GM18870 (cell line): ENCODE data around the gene CNPPD1.

Source experiments
- ATAC-seq: cut with Tn5 transposase; IDR thresholded peaks from one replicate; pipeline ENCODE4 v1.9.1; 2021; ENCODE audit warnings: moderate library complexity; ENCODE audit not compliant: unreplicated experiment

The CNPPD1 gene

GRCh38 chr2:219181531-219181930 lies 4.8 kb upstream of the CNPPD1 start:
- no peak for ATAC-seq

DNA sequence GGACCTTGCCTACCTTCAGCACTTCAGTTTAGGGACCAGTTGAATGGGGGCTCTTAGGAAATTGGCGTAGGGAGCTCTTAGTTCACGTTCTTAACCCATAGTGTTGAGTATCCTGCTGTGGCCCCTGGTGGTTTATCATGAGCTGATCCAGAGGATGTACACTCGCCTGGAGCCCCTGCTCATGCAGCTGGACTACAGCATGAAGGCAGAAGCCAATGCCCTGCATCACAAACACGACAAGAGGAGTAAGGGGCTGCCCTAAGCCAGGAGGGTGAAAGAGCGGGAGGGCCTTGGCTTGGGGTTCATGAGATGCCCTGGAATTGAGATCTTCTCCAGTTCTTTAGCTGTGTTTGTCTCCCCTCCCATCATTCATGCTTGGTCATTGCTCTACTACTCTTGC lies 4.2 kb upstream of the CNPPD1 start:
- ATAC-seq, result no peak

- ATAC-seq, result no peak
Measured at GRCh38 chr2:219179601-219180465, 3.1 kb upstream of the CNPPD1 start.

GRCh38 chr2:219178377-219179175 lies 1.9 kb upstream of the CNPPD1 start:
- no peak for ATAC-seq

GRCh38 chr2:219177552-219178376 lies 1.0 kb upstream of the CNPPD1 start, which contains the start of gene RETREG2:
Gene RETREG2 (plus strand): TSS chr2:219178275. CDS start chr2:219178353, 78 bp downstream.
- peak; percentile 43 for ATAC-seq

GRCh38 chr2:219175928-219176817 lies 552 bp downstream of the CNPPD1 start:
- ATAC-seq, result peak; percentile 22

DNA sequence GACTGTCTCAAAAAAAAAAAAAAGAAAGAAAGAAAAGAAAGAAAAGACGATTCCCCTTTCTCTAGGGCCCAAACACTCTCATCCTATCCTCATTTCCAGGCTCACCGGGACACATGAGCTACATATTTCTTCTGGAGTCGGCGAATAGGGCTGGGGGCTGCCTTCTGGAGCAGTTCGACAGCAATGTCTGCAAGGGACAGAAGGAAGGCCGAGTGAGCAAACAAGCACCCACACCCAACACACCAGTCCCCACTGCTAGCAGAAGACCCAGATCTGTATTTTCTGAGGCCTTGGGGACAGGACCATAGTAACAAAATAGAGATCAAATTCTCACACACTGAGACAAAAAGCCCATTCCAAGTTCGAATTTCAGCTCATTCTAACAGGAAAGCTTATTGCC lies 1.2 kb downstream of the CNPPD1 start:
- ATAC-seq, result no peak

GRCh38 chr2:219174801-219175200 lies 1.9 kb downstream of the CNPPD1 start:
- no peak for ATAC-seq

DNA sequence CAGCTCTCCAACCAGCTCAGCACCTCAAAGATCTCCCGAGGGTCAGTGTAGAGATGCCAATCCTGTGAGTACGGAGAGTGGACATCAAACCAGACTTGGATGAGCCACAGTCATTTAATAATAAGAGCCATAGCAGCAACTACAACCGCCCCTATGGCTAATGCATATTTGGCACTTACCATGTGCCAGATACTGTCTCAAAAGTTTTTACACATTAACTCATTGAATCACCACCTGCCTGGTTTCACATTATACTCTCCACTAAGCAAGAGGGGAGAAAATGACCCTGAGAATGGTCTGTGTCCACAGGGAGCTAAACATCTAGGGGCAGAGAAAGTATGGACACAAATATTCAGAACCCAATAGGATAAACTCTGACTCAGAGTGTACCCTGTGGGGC lies 2.6 kb downstream of the CNPPD1 start:
- ATAC-seq, result no peak

DNA sequence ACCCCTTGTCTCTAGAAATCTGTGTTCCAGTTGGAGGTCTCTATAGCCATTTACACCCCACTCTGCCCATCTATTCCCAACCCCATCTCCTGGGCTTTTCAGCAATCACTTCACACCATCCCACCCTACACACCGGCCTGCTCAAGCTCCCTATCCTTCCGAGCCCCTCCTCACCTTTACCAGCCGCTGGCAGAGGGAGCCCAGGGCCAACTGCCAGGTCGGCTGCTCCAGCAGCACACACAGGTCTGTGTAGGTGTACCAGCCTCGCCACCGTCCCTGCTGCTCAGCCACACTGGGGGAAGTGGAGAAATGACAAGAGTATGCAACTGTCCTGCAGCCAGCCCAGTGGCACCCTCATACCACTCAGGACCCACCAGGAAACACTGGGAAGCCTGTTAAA lies 3.5 kb downstream of the CNPPD1 start:
- ATAC-seq, result no peak

- ATAC-seq, result no peak
Measured at GRCh38 chr2:219172231-219173154, 4.2 kb downstream of the CNPPD1 start.

DNA sequence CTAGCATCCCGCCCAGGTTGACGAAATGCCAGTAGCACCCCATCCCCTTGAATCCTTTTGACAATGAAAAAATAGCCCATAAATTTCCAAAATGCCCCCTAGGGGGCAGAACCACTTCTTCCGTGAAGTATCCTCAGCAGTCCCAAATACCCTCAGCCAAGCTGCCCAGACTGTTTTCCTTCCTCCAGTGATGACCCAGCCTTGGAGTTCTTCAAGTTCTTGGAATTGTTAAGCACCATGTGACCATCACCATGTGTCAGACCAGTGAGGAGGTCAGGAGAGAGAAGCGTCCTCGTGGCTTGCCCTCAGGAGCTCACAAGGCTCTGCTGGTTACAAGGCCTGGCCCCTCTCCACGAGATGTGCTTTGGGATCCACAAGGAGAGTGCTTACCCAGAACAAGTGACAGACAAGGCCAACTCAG lies 5.5 kb downstream of the CNPPD1 start:
- no peak for ATAC-seq

DNA sequence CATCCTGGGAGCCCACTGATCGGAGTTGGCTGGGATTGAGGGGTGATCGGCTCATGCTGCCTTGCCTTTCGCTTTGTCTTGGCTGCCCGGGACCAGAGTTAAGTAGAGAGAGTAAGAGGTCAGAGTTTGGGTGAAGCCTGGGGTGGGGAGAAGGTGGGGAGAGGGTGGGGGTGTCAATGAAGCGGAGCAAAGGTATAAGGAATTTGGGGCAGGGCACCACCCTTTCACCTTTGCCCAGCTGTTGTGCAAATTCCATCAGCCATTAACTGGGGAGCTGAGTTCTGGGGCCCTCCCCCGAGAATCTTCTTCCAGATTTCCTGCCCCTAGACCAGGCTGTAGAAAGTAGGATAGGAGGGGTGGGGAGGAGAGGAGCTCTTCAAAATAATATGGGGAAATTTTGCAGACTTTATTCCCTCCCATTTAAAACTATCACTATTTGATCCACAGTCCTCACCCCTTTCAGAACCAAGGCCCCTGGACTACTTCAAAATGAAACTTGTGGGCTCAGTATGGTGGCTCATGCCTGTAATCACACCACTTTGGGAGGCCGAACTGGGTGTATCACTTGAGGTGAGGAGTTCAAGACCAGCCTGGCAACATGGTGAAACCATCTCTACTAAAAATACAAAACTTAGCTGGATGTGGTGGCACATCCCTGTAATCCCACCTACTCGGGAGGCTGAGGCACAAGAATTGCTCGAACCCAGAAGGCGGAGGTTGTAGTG lies 6.6 kb downstream of the CNPPD1 start, which contains the start of gene SLC23A3:
SLC23A3 (minus strand) TSS at position 100 of the 725 bp plus-strand sequence; CDS start at position 55, 45 bp downstream.
- no peak for ATAC-seq

DNA sequence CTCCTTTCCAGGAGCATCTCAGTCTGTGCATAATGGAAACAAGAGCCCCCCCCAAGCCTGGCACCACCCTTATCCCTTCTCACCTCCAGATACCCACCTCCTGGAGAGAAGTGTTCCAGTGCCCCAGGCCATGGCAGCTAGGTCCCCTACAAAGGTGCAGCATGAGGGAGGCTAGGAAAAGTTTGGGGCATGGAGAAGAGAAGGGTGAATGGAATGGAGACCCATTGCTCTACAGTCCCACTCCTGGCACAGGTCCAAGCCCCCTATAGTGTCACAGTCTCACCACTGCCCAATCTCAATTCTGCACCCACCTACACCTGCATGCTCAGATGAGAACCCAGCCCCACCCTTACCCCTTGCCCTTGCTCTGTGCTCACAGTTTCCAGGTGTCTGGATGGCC lies 7.8 kb downstream of the CNPPD1 start:
- ATAC-seq, result no peak

DNA sequence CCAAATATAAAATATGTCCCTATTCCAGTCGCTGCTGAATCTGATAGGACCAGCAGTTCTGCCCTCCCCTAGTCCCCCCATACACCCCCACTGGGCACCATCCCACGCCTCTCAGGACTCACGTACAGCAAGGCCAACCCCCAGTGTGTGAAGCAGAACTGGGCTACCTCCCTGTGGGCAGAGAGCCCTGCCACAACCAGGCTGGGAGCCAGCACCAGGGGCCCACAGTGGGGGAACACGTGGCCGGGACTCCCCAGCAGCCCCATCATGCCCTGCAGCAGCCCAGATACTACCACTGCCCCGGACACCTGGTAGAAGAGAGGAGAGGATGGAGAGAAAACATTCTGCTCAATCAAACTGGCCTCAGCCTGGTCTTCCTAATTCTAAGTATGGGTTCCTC lies 8.2 kb downstream of the CNPPD1 start:
- ATAC-seq, result no peak

- ATAC-seq, result no peak
Measured at GRCh38 chr2:219167997-219168396, 8.7 kb downstream of the CNPPD1 start.

GRCh38 chr2:219165058-219165911 lies 11.4 kb downstream of the CNPPD1 start:
- ATAC-seq, result no peak
